Esophagus squamous epithelium (tissue), 5 donors: ENCODE measurements around the gene SPSB4. TPM values are rescaled to one million over a fixed set of nuclear protein-coding genes. Genes with fewer than 3 reads are reported as not detected.

Experiments
- DNase-seq: peaks from one replicate; lab custom pipeline; 2025; lab: John Stamatoyannopoulos, UW
- H3K27ac ChIP-seq, 4 donors: fragments of 200-600 bp; sonication (generic); one replicate each; pipeline ENCODE4 v1.5.1; 2016 to 2019; ENCODE audit warnings: mild to moderate bottlenecking in 1 of 4
- H3K27me3 ChIP-seq, 4 donors: fragments of 200-600 bp; sonication (generic); 1 replicate in 3 of 4; 2 replicates in 1 of 4; pipeline versions ENCODE4 v1.5.1 to v1.6.0; 2017 to 2021; ENCODE audit warnings: antibody characterized with exemption in 1 of 4
- H3K36me3 ChIP-seq, 3 donors: fragments of 200-600 bp; sonication (generic); one replicate each; pipeline ENCODE4 v1.5.1; 2016 to 2019
- H3K4me1 ChIP-seq, 3 donors: fragments of 200-600 bp; sonication (generic); one replicate each; pipeline ENCODE4 v1.5.1; 2017 to 2019
- H3K4me3 ChIP-seq, 4 donors: fragments of 200-600 bp; sonication (generic); 1 replicate in 3 of 4; 2 replicates in 1 of 4; pipeline ENCODE4 v1.5.1; 2016 to 2019; ENCODE audit warnings: mild to moderate bottlenecking in 2 of 4, moderate library complexity in 1 of 4
- H3K9me3 ChIP-seq, 3 donors: fragments of 200-600 bp; sonication (generic); one replicate each; pipeline ENCODE4 v1.5.1; 2016 to 2019
- CTCF ChIP-seq, 6 experiments: fragments of 450-650 bp in 4 of 6; fragments of 200-600 bp in 2 of 6; sonication (generic) in 2 of 6; IDR thresholded peaks; one replicate each; pipeline ENCODE4 v1.5.1; 2016 to 2019; ENCODE audit warnings: antibody characterized with exemption in 6 of 6, mild to moderate bottlenecking in 4 of 6, moderate library complexity in 4 of 6
- POLR2A ChIP-seq, 4 donors: fragments of 450-650 bp; IDR thresholded peaks; one replicate each; pipeline ENCODE4 v1.6.1; 2017; ENCODE audit warnings: antibody characterized with exemption in 4 of 4, mild to moderate bottlenecking in 4 of 4, moderate library complexity in 3 of 4
- WGBS, 2 donors: methylation state at CpG; one replicate each; pipeline ENCODE4 v1.1.5; 2018; 5-methylcytosine and 5-hydroxymethylcytosine counted together
- intact Hi-C: fragments of 100-400 bp; cut with DNase I; formaldehyde crosslinking; loops from one replicate; pipeline ENCODE4 v1.15.0; 2022
- total RNA-seq, 4 donors: library from RNA; depleted of rRNA; stranded (reverse); fragments of >200 nt; gene quantifications; one replicate each; pipeline ENCODE4 v1.1.0, GENCODE V29; 2016
- donor health status: DM: yes; HTN: yes; CAD: no.

Gene SPSB4
- total RNA-seq, 4 donors from 2014 or later: not detected

GRCh38 chr3:141150931-141151330 is 99.8 kb downstream of the SPSB4 start:
- H3K36me3 ChIP-seq: no peaks in the 10 kb centered on the region
- 64 to 89% methylated on average over 2 of the region's 2 CpGs for WGBS, 2 donors
- no peaks in the 10 kb centered on the region for H3K4me1 ChIP-seq
- intact Hi-C loops: no loop called here
- no peak overlapping the region for H3K4me3 ChIP-seq
- peaks cover 0 to 5% (median 0%) of the 10 kb centered on the region in 4 donors for H3K27me3 ChIP-seq
- H3K9me3 ChIP-seq: no peaks in the 10 kb centered on the region
- no peak overlapping the region for H3K27ac ChIP-seq
- DNase-seq: no peak
- no peak for TF ChIP-seq POLR2A (IDR thresholded peaks at IDR 0.05)
- no peak for TF ChIP-seq CTCF (IDR thresholded peaks at IDR 0.05)

- no peak for DNase-seq
- Histone ChIP-seq H3K9me3 (no peaks in the 10 kb centered on the region), H3K4me1 (no peaks in the 10 kb centered on the region), H3K4me3 (no peak overlapping the region), H3K27me3 (peaks cover 0 to 5% (median 0%) of the 10 kb centered on the region in 4 donors), H3K36me3 (no peaks in the 10 kb centered on the region), H3K27ac (no peak overlapping the region)
- 85 to 91% methylated on average over 6 to 9 of the region's 9 CpGs for WGBS, 2 donors
- intact Hi-C loops: no loop called here
- TF ChIP-seq POLR2A (IDR thresholded peaks at IDR 0.05): no peak
- no peak for TF ChIP-seq CTCF (IDR thresholded peaks at IDR 0.05)
These were observed 100.3 kb downstream of the SPSB4 start for GRCh38 chr3:141151439-141151838.

GRCh38 chr3:141152130-141152529 is 101.0 kb downstream of the SPSB4 start:
- no peaks in the 10 kb centered on the region for H3K9me3 ChIP-seq
- WGBS, 2 donors: 70 to 72% methylated on average over 6 to 9 of the region's 9 CpGs
- H3K4me1 ChIP-seq: no peaks in the 10 kb centered on the region
- H3K36me3 ChIP-seq: no peaks in the 10 kb centered on the region
- intact Hi-C loops: no loop called here
- TF ChIP-seq POLR2A (IDR thresholded peaks at IDR 0.05): no peak
- H3K27ac ChIP-seq: no peak overlapping the region
- H3K27me3 ChIP-seq: peaks cover 0 to 5% (median 0%) of the 10 kb centered on the region in 4 donors
- H3K4me3 ChIP-seq: no peak overlapping the region
- DNase-seq: no peak

GRCh38 chr3:141152801-141153678 is 101.9 kb downstream of the SPSB4 start:
- no peak overlapping the region for H3K4me3 ChIP-seq

GRCh38 chr3:141153679-141153966 is 102.5 kb downstream of the SPSB4 start:
- H3K27ac ChIP-seq: no peak overlapping the region
- no peak for TF ChIP-seq POLR2A (IDR thresholded peaks at IDR 0.05)
- no peak for TF ChIP-seq CTCF (IDR thresholded peaks at IDR 0.05)
- peaks cover 0 to 5% (median 0%) of the 10 kb centered on the region in 4 donors for H3K27me3 ChIP-seq
- no peaks in the 10 kb centered on the region for H3K36me3 ChIP-seq
- WGBS, 2 donors: 71 to 82% methylated on average over 1 of the region's 1 CpG
- H3K9me3 ChIP-seq: no peaks in the 10 kb centered on the region
- H3K4me3 ChIP-seq: no peak overlapping the region
- H3K4me1 ChIP-seq: no peaks in the 10 kb centered on the region
- no peak for DNase-seq
- intact Hi-C loops: no loop called here

More at GRCh38 chr3:141152801-141153678, 101.9 kb downstream of the SPSB4 start:
- H3K27ac ChIP-seq: no peak overlapping the region
- no peak for TF ChIP-seq CTCF (IDR thresholded peaks at IDR 0.05)
- TF ChIP-seq POLR2A (IDR thresholded peaks at IDR 0.05): no peak
- 78 to 79% methylated on average over 7 of the region's 7 CpGs for WGBS, 2 donors
- intact Hi-C loops: no loop called here
- H3K36me3 ChIP-seq: no peaks in the 10 kb centered on the region
- H3K9me3 ChIP-seq: no peaks in the 10 kb centered on the region
- DNase-seq: no peak
- peaks cover 0 to 5% (median 0%) of the 10 kb centered on the region in 4 donors for H3K27me3 ChIP-seq
- H3K4me1 ChIP-seq: no peaks in the 10 kb centered on the region
